Peyer's patch (tissue), 4 donors: Measurements from ENCODE around the gene LIN7B. TPM values are rescaled to one million over a fixed set of nuclear protein-coding genes. Genes with fewer than 3 reads are reported as not detected.
A peak's percentile ranks its signal among the peaks of the same experiment; 100 is the strongest.

Experiments used
- DNase-seq, 3 donors: peaks; one replicate each; pipeline ENCODE4 v3.0.0-alpha.2; 2017 to 2019
- H3K27ac ChIP-seq, 4 donors: fragments of 200-600 bp; sonication (generic); one replicate each; pipeline ENCODE4 v1.5.1; 2016 to 2019
- H3K27me3 ChIP-seq, 2 donors: fragments of 200-600 bp; sonication (generic); one replicate each; pipeline ENCODE4 v1.5.1; 2019
- H3K36me3 ChIP-seq, 3 donors: fragments of 200-600 bp; sonication (generic); one replicate each; pipeline ENCODE4 v1.5.1; 2016 to 2019
- H3K4me1 ChIP-seq, 4 donors: fragments of 200-600 bp; sonication (generic); one replicate each; pipeline ENCODE4 v1.5.1; 2016 to 2019
- H3K4me3 ChIP-seq, 4 donors: fragments of 200-600 bp; sonication (generic); 1 replicate in 3 of 4; 2 replicates in 1 of 4; pipeline ENCODE4 v1.5.1; 2016 to 2019; ENCODE audit warnings: mild to moderate bottlenecking in 1 of 4
- H3K9me3 ChIP-seq, 4 donors: fragments of 200-600 bp; sonication (generic); one replicate each; pipeline ENCODE4 v1.5.1; 2016 to 2019; ENCODE audit warnings: mild to moderate bottlenecking in 1 of 4
- POLR2A ChIP-seq, 2 donors: fragments of 450-650 bp; IDR thresholded peaks; one replicate each; pipeline ENCODE4 v1.5.1; 2017; ENCODE audit warnings: antibody characterized with exemption in 2 of 2, mild to moderate bottlenecking in 2 of 2, moderate library complexity in 2 of 2
- total RNA-seq, 4 donors: library from RNA; depleted of rRNA; stranded (reverse); fragments of >200 nt; gene quantifications; one replicate each; pipeline ENCODE4 v1.1.0, GENCODE V29; 2016
- TF ChIP-seq, protein P1 (sequence below), 6 experiments: fragments of 450-650 bp in 4 of 6; fragments of 200-600 bp in 2 of 6; sonication (generic) in 1 of 6; IDR thresholded peaks; one replicate each; pipeline ENCODE4 v1.5.1; 2017 to 2019; ENCODE audit warnings: antibody characterized with exemption in 6 of 6, mild to moderate bottlenecking in 3 of 6, moderate library complexity in 1 of 6

The LIN7B gene
- total RNA-seq, 4 donors from 2014 or later: 13.5 to 29.4 (median 18.0) TPM; not detected in 1

DNA sequence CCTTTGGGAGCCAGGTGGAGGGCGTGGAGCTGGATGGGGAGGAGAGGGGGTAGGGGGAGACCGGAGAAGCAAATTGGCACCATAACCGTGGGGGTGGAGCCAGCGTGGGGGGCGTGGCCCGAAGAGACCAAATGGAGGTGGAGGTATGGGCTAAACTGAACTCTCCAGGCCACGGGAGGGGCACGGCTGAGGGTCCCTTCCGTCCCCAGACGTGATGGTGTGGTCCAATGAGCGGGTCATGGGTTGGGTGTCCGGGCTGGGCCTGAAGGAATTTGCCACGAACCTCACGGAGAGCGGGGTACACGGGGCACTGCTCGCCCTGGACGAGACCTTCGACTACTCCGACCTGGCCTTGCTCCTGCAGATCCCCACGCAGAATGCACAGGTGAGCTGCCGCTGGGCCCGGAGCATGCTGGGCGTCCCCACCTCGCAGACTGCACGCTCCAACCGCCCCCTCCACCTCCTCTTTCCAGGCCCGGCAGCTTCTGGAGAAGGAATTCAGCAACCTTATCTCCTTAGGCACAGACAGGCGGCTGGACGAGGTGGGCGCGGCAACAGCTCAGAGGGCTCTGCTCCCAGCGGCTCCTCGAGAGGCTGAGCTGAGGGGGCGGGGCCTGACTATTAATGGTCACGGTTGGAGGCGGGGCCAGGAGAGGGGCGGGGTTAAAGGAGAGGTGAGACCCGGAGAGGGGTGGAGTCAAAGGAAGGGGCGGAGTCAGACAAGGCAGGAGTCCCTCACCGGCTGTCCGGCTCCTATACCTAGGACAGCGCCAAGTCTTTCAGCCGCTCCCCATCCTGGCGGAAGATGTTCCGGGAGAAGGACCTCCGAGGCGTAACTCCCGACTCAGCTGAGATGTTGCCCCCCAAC is 34.8 kb downstream of the LIN7B start:
- peak; percentile 86 to 100 (median 98) for DNase-seq
- Histone ChIP-seq H3K4me1 (peaks cover 4 to 35% (median 21%) of the 10 kb centered on the region in 4 donors), H3K27me3 (no peaks in the 10 kb centered on the region), H3K9me3 (peaks cover 0 to 12% (median 0%) of the 10 kb centered on the region in 4 donors), H3K4me3 (peak overlapping the region; percentile 46 to 73 (median 54)), H3K27ac (peak overlapping the region; percentile 51 to 97 (median 85)), H3K36me3 (no peaks in the 10 kb centered on the region)
- TF ChIP-seq POLR2A (IDR thresholded peaks at IDR 0.05): peak; percentile 68 to 92
- TF ChIP-seq, protein P1, sequence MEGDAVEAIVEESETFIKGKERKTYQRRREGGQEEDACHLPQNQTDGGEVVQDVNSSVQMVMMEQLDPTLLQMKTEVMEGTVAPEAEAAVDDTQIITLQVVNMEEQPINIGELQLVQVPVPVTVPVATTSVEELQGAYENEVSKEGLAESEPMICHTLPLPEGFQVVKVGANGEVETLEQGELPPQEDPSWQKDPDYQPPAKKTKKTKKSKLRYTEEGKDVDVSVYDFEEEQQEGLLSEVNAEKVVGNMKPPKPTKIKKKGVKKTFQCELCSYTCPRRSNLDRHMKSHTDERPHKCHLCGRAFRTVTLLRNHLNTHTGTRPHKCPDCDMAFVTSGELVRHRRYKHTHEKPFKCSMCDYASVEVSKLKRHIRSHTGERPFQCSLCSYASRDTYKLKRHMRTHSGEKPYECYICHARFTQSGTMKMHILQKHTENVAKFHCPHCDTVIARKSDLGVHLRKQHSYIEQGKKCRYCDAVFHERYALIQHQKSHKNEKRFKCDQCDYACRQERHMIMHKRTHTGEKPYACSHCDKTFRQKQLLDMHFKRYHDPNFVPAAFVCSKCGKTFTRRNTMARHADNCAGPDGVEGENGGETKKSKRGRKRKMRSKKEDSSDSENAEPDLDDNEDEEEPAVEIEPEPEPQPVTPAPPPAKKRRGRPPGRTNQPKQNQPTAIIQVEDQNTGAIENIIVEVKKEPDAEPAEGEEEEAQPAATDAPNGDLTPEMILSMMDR (IDR thresholded peaks at IDR 0.05): peak in 1 of 6 experiments; percentile 2

- no peak for TF ChIP-seq POLR2A (IDR thresholded peaks at IDR 0.05)
- TF ChIP-seq, protein P1 (IDR thresholded peaks at IDR 0.05): no peak
- Histone ChIP-seq H3K9me3 (peaks cover 0 to 12% (median 0%) of the 10 kb centered on the region in 4 donors), H3K27ac (peak overlapping the region; percentile 51 to 97 (median 85)), H3K4me3 (peak overlapping the region; percentile 46 to 73 (median 54)), H3K36me3 (no peaks in the 10 kb centered on the region), H3K27me3 (no peaks in the 10 kb centered on the region), H3K4me1 (peaks cover 4 to 35% (median 21%) of the 10 kb centered on the region in 4 donors)
- peak in 1 of 3 donors; percentile 67 for DNase-seq
Measured at GRCh38 chr19:49149652-49150105, 35.5 kb downstream of the LIN7B start.

DNA sequence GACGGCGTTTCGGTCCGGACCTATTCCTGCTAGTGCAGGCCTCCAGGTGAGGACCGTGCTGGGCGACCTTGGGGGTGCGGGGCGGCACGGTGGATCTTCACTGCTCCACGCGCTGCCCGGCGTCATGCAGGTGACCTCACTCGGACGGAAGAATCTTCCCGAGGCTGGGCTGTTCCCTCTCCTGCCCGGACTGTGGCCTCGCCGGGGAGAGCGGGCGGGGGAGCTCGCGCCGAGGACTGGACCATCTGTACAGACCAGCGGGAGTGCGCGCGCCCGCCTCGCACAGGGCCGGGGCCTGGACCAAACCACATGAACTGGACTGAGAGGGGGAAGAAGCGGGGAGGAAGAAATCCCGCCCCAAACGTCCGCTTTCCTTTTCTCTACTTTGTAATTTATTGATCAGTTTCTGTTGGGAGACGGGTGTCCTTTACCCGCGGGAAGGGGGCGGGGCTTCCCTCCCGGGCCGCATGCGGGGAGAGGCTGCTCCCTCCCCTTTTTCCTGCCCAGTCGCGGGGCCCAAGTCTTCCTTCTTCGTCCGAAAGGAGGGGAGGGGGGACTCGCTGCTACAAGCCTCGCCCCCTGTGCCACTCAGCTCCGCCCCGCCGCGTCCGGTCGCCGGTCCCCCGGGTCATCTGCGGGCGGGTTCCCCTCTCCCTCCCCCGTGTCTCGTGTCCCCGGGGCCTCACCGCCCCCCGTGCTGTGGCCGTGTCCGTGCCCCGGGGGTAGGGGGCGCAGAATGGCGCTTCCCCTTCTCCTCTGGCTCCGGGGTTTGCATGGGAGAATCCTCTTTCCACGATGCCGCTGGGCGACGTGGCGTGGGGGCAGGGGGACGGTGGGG is 36.2 kb downstream of the LIN7B start:
- H3K9me3 ChIP-seq: peaks cover 0 to 12% (median 0%) of the 10 kb centered on the region in 4 donors
- H3K36me3 ChIP-seq: no peaks in the 10 kb centered on the region
- TF ChIP-seq POLR2A (IDR thresholded peaks at IDR 0.05): peak; percentile 68 to 81
- TF ChIP-seq, protein P1 (IDR thresholded peaks at IDR 0.05): no peak
- peak; percentile 58 to 94 (median 91) for DNase-seq
- H3K4me1 ChIP-seq: peaks cover 4 to 35% (median 21%) of the 10 kb centered on the region in 4 donors
- peak overlapping the region; percentile 51 to 97 (median 85) for H3K27ac ChIP-seq
- peak overlapping the region; percentile 46 to 73 (median 54) for H3K4me3 ChIP-seq
- H3K27me3 ChIP-seq: no peaks in the 10 kb centered on the region

DNA sequence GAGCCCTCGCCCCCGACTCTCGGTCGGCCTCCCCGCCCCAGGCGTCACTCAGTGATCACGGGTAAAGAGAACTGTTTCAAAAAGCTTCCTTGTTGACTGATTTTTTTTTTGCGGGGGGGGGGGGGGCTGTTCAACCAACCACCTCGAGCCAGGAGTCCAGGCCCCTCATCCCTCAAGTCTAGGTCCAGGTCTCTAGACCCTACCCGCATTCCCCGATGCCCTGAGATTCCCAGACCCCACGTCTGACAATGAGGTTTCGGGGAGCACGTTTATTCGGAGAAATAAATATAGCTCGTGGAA is 36.7 kb downstream of the LIN7B start:
- Histone ChIP-seq H3K27me3 (no peaks in the 10 kb centered on the region), H3K4me1 (peaks cover 4 to 34% (median 20%) of the 10 kb centered on the region in 4 donors), H3K27ac (peak overlapping the region; percentile 51 to 97 (median 85)), H3K4me3 (peak overlapping the region; percentile 46 to 73 (median 54)), H3K9me3 (peaks cover 0 to 12% (median 0%) of the 10 kb centered on the region in 4 donors), H3K36me3 (no peaks in the 10 kb centered on the region)
- TF ChIP-seq, protein P1 (IDR thresholded peaks at IDR 0.05): no peak
- no peak for TF ChIP-seq POLR2A (IDR thresholded peaks at IDR 0.05)
- no peak for DNase-seq
